Stimulated activated CD8-positive, alpha-beta memory T cell treated with anti-CD3 and anti-CD28 coated beads, Interleukin-15, amount 100 ng/mL, for 4 hours (primary cell): ENCODE results near the gene CACNA2D3.
"Not testable (repeated sequence)": the region's sequence is repeated elsewhere in the genome, so short reads cannot be mapped to it uniquely, and the experiment has no call there.

Experiments used
- DNase-seq, 2 donors: peaks; one replicate each; pipeline ENCODE4 v3.0.0-alpha.2; 2020; ENCODE audit warnings: low read depth in 2 of 2

The CACNA2D3 gene

GRCh38 chr3:54122324-54123002 lies at the start of gene CACNA2D3:
CACNA2D3 (plus strand) TSS chr3:54122552.
- DNase-seq = no peak

GRCh38 chr3:54073386-54073785 lies 49.0 kb upstream of the CACNA2D3 start:
- no peak for DNase-seq

- DNase-seq = no peak
These were observed 43.0 kb upstream of the CACNA2D3 start for GRCh38 chr3:54079314-54079713.

GRCh38 chr3:54079730-54080325 lies 42.5 kb upstream of the CACNA2D3 start:
- no peak for DNase-seq

- DNase-seq = no peak
These were observed 38.4 kb upstream of the CACNA2D3 start for GRCh38 chr3:54083921-54084320.

- no peak for DNase-seq
These were observed 36.4 kb upstream of the CACNA2D3 start for GRCh38 chr3:54085936-54086335.

GRCh38 chr3:54086652-54087405 lies 35.5 kb upstream of the CACNA2D3 start:
- no peak for DNase-seq

- no peak for DNase-seq
These were observed 34.6 kb upstream of the CACNA2D3 start for GRCh38 chr3:54087581-54088410.

- DNase-seq = no peak
These were observed 28.7 kb upstream of the CACNA2D3 start for GRCh38 chr3:54093491-54094248.

- DNase-seq = no peak
These were observed 27.4 kb upstream of the CACNA2D3 start for GRCh38 chr3:54094926-54095325.

- no peak for DNase-seq
These were observed 23.0 kb upstream of the CACNA2D3 start for GRCh38 chr3:54099381-54099780.

GRCh38 chr3:54104084-54104483 lies 18.3 kb upstream of the CACNA2D3 start:
- DNase-seq = no peak

- not testable (repeated sequence) for DNase-seq
These were observed 6.2 kb upstream of the CACNA2D3 start for GRCh38 chr3:54116129-54116528.

GRCh38 chr3:54120657-54121413 lies 1.5 kb upstream of the CACNA2D3 start:
- no peak for DNase-seq

GRCh38 chr3:54121414-54122323 lies 683 bp upstream of the CACNA2D3 start:
- no peak for DNase-seq

- no peak for DNase-seq
These were observed 837 bp downstream of the CACNA2D3 start for GRCh38 chr3:54123003-54123775.

- no peak for DNase-seq
These were observed 1.4 kb downstream of the CACNA2D3 start for GRCh38 chr3:54123776-54124196.

GRCh38 chr3:54125300-54125699 lies 2.9 kb downstream of the CACNA2D3 start:
- no peak for DNase-seq

- no peak for DNase-seq
These were observed 4.2 kb downstream of the CACNA2D3 start for GRCh38 chr3:54126551-54126950.
